Activated CD4-positive, alpha-beta T cell treated with anti-CD3 and anti-CD28 coated beads, Interleukin-2, Interleukin-6, amounts not matched to agents 100 ng/mL and 50 ng/mL, durations not matched to agents 16 hours and 8 hours (primary cell): ENCODE results near the gene SFXN5.
A peak's percentile ranks its signal among the peaks of the same experiment; 100 is the strongest.
"Not testable (repeated sequence)": the region's sequence is repeated elsewhere in the genome, so short reads cannot be mapped to it uniquely, and the experiment has no call there.

Experiments used
- DNase-seq: peaks from one replicate; pipeline ENCODE4 v3.0.0-alpha.2; 2020

The SFXN5 gene, protein sequence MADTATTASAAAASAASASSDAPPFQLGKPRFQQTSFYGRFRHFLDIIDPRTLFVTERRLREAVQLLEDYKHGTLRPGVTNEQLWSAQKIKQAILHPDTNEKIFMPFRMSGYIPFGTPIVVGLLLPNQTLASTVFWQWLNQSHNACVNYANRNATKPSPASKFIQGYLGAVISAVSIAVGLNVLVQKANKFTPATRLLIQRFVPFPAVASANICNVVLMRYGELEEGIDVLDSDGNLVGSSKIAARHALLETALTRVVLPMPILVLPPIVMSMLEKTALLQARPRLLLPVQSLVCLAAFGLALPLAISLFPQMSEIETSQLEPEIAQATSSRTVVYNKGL

DNA sequence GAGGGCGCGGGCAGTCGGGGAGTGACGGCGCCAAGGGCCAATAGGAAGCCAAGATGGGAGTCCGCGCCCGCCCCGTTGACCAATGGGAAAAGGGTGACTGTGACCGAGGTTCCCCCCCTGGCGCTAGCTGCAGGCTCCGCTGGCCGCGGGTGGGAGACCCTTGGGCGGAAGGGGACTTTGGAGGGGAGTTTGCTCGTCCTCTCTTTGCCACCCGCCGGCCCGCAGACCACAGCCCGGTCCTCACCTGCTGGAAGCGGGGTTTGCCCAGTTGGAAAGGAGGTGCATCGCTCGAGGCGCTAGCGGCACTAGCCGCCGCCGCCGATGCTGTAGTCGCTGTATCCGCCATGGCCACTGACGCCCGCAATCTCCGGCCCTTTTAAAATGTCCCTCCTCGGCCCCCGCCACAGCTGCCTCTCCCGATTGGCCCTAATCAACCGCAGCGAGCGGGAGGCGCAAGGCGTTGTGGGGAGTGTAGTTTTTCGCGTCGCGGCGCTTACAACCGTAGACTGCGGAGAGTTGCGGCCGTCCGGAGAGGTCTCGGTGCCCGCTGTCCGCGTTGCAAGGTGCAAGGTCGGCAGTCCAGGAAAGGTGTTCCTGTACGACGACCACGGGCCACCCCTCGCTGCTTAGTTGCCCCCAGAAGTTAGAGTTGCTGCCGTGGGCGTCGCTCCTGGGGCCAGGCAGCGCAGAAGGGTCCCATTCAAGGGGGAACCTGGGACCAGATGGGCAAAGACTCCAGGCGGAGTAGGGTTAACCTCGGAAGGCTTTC is at the start of gene SFXN5:
Gene SFXN5, minus strand, starts transcription at position 353 of the 769 bp plus-strand sequence. Its CDS starts 7 bp downstream, at position 346.
- peak; percentile 97 for DNase-seq

DNA sequence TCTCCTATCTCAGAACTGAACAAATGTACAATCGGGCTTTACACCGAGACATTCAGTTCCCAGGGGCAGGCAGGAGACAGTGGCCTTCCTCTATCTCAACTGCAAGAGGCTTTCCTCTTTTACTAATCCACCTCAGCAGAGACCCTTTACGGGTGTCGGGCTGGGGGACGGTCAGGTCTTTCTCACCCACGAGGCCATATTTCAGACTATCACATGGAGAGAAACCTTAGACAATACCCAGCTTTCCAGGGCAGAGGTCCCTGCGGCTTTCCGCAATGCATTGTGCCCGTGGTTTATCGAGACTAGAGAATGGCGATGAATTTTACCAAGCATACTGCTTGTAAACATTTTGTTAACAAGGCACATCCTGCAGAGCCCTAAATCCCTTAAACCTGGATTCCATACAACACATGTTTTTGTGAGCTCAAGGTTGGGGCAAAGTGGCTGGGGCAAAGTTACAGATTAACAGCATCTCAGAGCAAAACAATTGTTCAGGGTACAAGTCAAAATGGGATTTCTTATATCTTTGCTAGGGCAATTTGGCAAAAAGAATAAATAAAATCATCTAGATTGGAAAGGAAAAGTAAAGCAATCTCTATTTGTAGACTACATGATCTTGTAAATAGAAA is 48.2 kb upstream of the SFXN5 start:
- not testable (repeated sequence) for DNase-seq

DNA sequence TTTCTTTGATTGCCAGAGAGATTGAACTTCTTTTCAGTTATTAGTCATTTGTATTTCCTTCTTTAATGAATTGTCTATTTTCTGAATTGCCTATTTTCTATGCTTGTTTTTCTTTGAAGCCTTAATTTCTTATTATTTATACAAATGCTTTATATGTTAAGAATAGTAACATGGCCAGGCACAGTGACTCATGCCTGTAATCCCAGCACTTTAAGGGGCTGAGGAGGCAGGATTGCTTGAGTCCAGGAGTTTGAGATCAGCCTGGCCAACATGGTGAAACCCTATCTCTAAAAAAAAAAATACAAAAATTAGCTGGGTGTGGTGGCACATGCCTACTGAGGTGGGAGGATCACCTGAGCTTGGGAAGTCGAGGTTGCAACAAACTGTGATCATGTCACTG is 45.9 kb upstream of the SFXN5 start:
- no peak for DNase-seq

DNA sequence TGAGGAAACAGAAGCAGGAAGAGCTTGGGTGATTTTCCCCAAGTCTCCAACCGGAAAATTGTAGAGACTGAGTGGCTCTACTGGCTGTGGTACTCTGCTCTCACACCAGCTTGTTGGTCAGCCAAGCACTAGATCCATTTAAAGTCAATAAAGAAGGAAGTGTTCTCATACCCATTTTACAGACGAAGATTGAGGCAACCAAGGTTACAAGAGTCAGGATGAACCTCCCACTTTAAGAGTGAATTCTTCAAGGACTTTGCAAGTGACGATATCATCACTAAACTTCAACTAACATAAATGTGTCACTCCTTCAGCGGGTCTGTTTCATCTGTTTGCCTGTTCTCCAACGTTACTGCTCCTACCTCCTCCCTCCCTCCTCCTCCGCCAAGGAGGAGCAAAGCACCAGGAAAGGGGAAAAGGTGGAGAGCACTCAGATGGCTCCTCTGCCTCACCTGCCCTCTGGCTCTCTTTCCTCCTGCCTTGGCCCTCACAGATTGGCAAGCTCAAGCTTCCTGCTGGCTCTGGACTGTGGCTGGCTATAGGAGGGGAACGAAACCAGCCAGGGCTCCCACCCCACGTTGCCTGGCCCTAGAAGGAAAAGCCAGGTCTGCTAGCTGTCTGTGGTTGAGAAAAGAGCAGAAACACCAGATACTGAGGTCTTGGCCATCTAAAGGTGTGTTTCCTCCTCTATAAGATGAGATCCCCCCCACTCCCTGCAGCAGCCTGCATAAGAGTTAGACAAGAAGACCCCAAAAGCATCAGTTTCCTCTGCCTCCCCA is 44.9 kb upstream of the SFXN5 start:
- DNase-seq: no peak

DNA sequence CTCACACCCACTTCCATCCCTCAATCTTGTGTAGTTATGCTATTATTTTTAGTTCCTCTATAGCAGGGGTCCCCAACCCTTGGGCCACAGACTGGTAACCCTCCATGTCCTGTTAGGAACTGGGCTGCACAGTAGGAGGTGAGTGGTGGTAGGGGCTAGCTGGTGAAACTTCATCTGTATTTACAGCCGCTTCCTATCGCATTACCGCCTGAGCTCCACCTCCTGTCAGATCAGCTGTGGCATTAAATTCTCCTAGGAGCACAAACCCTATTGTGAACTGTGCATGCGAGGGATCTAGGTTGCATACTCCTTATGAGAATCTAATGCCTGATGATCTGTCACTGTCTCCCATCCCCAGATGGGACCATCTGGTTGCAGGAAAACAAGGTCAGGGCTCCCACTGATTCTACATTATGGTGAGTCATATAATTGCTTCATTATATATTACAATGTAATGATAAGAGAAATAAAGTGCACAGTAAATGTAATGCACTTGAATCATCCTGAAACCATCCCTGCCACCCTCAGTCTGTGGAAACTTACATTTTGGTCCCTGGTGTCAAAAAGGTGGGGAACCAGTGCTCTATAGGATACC is 42.9 kb upstream of the SFXN5 start:
- no peak for DNase-seq

DNA sequence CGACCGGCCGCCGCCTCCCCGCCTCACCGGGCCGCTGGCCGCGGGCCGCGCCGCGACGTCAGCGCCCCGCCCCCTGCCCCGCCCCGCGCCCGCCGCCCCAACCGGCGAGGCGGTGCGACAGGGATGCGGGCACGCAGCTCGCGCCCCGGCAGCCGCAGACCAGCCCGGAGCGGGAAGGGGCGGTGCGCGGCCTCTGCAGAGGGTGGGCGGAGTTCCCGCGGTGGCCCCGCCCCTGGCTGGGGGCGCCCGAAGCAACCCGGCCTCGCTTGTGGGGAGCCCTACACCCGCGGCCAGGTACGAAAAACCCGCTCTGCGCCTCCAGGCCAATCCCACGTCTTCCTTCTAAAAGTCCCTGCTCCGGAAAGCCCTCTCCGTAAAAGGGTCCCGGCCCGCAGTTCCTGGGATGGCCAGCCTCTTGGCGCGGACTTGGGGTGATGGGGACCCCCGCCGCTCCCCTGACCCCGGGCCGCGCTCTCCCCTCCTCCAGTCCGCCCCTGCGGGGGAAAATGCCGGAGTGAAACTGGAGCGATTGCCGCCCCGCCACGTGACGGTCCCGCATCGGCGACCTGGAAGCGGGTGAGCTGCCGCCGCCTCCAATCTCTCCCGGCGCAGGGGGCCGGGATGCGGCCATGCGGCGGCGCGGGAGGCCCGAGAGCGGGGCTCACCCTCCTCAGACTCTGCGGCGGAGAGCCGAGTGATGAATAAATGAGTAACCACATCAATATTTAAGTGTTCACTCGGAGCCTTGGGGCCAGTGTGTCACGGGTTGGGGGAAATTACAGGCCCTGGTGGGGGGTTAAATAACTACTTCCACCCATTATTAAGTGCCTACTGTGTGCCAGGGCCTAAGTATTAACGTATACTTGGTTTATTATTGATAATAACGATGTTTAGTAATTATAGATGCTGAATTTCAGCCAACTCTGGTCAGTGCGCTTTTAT is 41.7 kb upstream of the SFXN5 start, which contains the start of gene RAB11FIP5:
Gene RAB11FIP5, minus strand, starts transcription at position 36 of the 942 bp plus-strand sequence. CDS start 171 bp downstream, outside the sequence.
- peak; percentile 79 for DNase-seq

DNA sequence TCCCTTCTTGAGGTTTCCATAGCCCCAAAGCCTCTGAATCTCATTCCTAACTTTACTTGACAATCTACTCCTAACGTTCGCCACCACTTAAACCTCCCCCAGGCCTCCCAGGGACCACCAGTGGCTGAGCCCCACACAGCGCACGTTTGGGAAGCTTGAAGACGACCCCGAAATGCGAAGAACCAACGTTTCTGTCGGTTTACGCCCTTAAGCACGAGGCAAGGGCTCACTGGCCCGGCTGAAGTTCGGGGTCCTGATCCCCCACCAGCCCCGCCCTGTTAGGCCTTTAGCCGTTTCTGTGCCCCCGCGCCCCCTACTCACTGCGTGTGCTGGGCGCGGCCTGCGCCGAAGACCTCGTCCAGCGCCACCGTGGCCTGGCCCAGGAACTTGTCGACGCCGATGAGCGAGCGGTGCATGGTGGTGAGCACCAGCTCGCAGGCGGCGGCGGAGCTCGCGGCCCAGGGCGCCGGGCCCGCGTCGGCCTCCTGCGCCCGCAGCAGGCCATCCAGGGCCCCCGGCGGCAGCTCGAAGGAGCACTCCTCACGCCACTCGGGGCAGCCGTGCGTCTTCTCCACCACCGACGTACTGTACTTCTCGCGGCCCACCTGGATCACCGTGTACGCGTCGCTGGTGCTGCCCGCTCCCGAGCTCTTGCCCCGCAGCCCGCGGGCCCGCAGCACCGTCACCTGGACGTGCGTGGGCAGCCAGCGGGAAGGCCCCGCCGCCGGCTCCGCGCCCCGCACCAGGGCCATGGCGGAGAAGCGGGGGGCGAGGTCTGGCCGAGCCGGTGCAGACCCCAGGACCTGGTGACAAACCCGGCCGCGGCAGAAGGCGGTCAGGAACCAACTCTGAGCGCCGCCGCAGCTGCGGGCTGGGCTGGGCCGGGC is 40.8 kb upstream of the SFXN5 start:
- DNase-seq: peak; percentile 18

DNA sequence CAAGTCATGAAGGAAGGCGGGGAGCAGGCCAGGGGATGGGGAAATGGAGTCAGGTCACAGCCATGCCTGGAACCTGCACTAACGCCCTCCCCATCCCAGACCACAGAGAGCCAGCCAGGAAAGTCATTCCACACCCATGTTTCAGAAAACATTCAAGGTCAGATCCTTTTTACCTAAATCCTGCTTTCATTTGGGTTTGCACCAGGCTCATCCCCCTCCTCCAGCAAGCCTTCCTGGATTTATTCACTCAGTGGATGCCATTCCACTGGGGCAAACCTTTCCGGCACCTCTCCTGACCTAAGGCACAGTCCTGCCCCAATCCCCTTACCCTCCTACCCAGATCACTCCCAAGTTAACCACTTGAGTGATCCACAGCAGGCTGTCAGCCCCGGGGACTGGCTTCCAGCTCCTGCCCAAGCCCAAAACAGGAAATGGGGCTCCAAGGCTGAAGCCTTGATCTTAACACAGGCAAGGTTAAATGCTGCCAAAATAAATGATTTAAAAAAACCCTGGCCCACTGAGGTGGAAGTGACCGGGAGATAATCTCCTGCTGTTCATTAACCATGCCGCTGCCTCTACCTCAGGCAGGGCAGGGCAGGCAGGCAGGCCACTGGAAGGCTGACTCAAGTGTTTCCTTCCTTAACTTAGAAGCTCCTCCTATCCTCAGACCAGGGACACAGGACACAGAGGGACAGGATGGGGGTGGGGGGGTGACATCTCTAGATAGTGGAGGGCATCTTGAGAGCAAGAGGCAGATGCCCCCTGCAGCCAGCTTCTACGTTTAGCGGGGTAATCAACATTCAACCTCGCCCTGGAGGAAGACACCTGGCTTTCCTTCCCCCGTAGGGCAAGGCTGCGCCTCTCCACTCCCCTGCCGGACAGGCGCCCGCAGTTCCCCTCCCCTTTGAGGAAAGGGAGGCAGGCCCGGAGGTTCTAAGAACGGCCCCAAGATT is 39.8 kb upstream of the SFXN5 start:
- peak; percentile 17 for DNase-seq

DNA sequence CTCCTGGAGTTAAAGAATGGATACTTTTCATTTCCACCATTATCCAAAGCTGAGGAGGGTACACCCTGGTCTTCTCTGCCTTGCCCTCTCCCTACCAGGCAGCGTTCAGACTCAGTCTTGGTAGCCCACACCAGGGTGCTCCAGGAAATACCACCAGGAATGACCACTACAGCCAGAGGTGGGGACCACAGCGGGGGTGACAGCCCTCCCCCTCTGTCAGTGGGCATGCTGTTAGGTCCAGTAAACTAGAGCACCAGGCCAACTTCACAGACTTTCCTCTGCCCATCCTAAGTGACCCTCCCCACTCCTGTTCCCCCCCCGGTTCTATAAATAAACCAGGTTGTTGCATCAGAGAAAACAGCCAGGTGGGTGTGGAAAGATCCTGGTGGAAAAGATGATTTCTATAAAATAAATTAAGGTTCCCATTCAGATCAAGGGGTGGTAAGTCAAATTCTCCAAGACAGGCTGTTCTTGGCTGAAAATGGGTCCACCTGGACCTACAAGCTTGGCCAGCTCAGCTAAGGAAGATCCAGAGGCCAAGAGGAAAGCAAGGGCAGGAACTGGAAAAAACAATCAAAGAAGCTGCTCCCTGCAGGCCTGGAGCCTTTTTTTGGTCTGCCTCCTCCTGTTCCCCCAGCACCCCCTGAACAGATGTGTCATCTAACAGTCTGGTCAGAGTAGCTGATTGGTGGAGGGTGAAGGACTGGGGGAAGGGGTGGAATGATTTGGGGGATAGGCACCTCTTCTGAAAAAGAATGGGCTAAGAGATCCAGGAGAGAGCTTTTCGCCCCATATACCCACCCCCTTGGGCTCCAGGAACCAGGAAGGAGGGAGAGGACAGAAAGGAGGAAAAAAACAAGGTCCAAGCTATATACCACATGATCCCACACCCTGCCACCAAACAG is 38.9 kb upstream of the SFXN5 start:
- DNase-seq: no peak

DNA sequence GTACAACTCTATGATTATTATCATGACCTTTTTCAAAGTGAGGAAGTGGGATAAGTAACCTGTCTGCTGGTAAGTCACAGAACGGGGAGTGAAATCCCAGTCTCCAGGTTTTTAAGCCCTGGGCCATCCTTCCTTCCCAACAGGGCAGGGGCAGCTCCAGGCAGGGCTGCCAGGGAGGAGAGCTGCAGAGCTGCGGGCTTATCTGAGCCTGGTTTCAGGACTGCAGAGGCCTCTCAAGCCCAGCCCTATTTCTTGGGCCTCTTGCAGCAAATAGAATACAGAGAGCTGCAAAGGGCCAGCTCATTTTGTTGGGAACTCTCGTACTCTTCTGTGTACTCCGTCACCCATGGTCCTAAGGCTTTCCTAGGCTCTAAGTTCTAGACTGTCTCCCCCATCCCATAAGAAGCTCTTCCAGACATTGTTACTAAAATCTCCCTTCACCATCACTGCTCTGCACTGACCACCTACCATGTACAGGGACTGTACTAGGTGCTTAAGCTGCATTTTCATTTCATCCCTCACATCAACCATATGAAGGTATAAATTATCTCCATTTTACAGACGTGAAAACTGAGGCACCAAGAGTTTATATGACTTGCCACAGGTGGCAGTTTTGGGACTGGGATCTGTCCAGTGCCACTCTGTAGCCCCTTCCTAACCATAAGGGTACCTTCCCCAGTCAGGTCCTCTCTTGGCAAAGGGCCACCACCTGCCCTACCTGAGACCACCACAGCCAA is 38.1 kb upstream of the SFXN5 start:
- DNase-seq: no peak

DNA sequence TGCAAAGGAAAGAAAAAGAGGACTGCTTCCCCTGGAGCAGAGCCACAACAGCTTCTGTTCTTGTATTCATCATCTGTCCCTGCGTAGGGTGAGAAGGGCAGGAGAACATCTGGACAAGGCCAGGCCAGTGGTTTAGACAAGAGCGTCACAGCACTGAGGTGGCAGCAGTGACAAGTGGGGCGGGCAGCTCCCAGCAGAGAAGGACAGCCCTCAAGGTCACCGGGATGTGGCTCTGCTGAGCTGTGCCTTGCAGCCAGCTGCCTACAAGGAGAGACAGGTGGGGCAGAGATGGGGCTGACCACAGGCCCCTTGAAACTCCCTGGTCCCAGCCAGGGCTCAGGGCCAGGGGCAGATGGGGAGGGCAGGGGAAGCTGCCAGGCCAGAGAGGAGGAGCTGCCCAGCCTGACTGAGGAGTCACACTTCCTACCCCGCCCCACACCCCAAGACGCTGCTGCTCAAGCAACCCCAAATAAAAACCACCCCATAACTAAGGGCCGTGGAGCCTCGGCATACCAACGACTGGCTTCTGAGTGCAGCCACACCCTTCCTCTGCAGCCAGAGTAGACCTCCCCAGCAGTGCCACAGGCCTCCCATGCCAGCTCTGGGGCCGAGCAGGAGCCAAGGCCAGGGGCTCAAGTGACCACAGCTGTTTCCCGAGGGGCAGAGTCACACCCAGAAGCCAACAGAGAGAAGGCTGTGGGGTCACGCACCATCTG is 35.9 kb upstream of the SFXN5 start:
- no peak for DNase-seq

DNA sequence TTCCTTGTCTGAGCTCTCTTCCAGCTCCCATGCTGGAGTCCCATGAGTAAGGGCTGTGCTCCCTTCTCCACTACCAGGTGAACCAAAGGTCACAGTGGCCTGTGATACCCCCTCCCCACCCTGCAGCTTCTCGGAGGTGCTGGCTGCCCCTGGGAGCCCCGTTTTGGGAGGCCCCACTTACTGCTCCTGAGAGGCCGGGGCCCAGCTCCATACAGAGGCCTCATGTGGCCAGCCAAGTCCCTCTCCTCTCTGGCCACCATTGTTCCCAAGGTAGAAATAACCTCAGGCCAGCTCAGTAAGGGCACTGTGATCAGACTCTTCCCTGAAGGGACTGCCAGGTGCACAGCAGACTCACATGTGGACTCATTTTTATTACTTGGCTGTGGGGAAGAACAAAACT is 35.3 kb upstream of the SFXN5 start:
- no peak for DNase-seq

DNA sequence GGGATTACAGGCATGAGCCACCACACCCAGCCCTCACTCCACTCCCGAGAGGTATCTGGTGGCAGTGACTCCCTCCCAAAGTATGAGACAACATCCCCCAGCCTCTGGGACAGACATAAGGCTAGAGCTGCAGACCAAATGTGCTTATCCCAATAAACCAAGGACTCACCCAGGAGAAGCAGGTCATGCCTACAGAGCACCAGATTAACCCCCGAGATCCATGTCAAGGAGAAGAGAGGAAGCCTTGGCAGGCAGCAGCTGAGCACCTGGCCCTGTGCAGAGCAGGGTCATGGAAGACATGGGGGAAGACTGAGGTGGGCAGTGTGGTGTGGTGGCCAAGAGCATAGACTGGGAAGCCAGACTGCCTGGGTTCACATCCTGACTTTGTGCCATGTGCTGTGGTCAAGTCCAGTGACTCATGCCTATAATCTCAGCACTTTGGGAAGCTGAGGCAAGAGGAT is 34.0 kb upstream of the SFXN5 start:
- DNase-seq: no peak

DNA sequence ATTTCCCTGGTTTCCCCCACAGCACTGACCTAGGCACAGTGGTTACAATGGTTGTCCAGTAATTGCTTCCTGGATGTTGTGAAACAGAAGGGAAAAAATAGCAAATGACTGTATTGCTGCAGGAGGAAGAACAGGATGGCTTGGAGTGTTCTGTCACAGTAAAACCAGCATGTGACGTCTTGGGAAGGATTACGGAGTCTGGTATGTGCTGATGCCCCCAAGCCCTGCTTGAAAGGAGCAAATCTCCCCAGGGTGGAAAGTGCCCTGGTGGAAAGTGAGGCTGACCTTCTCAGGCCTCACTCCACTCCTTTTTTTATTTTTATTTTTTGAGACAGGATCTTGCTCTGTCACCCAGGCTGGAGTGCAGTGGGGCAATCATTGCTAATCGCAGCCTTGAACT is 33.4 kb upstream of the SFXN5 start:
- no peak for DNase-seq

DNA sequence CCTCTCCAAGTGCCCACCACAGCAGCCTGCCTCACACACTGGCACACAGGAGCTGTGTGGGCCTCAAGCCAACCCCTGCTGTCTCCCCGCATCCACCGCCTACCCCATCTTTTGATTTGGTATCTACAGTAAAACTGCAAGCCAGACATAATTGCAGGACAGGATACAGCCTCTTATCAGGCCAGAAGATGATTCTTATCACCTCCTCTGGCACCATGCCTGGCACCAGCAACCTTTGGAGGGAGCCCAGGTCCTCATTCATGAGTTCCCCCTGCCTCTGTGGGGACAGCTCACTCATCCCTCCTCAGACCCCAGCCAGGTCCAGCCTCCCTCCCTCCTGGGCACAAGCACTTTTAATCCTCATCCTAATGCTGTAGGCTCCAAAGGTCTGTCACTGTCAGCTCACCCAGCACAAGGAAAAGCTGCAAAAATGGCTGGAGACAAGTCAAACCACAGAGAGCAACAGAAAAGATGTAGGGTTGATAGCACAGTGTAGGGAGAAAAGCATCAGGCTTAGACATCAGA is 31.6 kb upstream of the SFXN5 start:
- DNase-seq: no peak

DNA sequence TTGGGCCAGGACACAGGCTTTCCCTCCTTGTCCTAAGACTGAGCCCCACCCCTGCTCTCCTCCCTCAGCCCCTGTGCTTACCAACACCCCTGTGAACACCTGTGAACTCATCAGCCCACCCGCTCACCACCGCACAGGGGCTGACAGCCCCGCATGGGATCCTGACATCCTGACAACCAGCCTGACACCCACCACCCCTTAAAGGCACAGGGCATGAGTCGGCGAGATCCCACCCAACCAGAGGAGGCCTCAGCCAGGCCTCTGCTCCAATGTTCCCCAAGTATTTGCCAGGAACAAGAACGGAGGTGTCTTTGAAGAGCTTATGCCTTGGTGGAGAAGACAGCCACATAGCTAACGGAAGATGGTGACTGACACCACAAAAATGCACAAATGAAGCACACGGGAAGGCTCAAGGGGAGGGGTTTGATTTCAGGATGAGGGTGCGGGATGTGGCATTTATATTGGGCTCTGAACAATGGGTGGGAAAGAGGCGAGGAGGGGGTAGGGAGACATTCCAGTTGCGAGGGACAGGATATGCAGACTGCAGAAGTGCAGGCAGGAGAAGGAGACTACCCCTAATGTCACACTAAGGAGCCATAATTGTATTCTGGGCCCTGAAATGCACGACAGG is 30.2 kb upstream of the SFXN5 start:
- no peak for DNase-seq
